NOMO-1 (cell line): ENCODE measurements around the gene ZNF48.
A peak's percentile ranks its signal among the peaks of the same experiment; 100 is the strongest.

Source experiments
- DNase-seq, 2 experiments: peaks; one replicate each; lab custom pipeline; 2025; ENCODE audit not compliant: unreplicated experiment in 2 of 2; lab: John Stamatoyannopoulos, UW

ZNF48 gene

GRCh38 chr16:30358577-30358936 is 36.7 kb upstream of the ZNF48 start:
- no peak for DNase-seq

GRCh38 chr16:30358990-30359870 is 36.0 kb upstream of the ZNF48 start:
- DNase-seq = no peak

DNA sequence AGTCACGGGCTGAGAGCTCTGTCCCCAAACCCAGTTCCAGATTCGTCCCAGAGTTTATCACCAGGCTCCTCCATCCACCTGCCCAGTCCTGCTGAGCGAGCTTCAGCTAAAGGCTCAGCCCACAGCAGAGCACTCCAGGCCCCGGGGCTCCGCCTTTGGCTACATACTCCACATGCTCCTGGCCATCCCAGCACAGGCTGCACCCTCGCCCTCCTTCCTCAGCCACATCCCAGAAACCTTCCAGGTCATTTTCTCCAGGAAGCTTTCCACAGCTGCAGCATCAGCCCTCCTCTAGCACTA is 35.4 kb upstream of the ZNF48 start:
- DNase-seq = no peak

- no peak for DNase-seq
Measured at GRCh38 chr16:30361180-30361579, 34.0 kb upstream of the ZNF48 start.

GRCh38 chr16:30365200-30365599 is 30.0 kb upstream of the ZNF48 start:
- DNase-seq = no peak

- DNase-seq = no peak
Measured at GRCh38 chr16:30366511-30366910, 28.7 kb upstream of the ZNF48 start.

GRCh38 chr16:30367349-30368009 is 27.7 kb upstream of the ZNF48 start:
- no peak for DNase-seq

DNA sequence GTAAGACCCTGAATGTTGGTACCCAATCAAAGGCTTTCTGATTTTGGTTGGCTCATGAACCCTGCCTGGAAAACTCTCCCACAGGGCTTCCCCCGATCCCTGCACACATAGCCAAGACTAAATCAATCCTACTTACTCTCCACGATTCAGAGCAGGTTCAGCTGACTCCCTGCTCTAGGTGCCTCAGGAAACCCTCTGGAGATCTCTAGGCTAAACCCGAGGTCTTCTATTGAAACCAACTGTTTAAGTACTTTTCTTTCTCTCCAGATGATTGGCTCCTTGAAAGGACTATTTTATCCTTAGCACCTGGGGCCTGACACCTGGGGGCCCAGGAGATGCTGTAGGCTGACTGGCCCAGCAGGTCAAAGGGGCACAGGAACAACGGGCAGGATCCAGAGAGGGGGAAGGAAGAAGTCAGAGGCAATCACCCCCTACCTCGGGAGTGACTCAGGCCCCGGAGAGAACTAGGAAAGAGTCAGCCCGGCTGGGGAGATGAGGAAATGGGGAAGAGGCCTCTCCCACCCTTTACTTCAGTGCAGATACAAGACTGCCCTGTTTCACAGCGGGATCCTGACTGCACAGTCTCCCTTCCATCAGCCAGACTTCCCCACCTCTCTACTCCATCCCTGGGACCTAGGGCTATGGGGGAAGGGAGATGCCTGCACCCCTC is 27.0 kb upstream of the ZNF48 start:
- DNase-seq = peak; percentile 66 to 69

DNA sequence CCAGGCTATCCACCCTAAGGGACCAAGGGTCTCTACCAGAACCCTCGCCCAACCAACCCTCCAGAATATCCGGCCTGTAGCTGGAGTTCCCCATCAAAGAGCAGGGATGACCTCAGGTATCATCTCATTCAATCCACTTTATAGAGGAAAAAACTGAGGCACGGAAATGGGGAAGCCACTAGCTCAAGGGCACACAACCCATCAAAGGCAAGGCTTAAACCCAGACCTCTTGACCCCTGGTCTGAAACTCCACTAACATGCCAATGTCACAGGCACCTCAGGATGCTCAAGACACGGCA is 26.5 kb upstream of the ZNF48 start:
- peak in 1 of 2 experiments; percentile 12 for DNase-seq

- DNase-seq = no peak
Measured at GRCh38 chr16:30369091-30369937, 25.9 kb upstream of the ZNF48 start.

DNA sequence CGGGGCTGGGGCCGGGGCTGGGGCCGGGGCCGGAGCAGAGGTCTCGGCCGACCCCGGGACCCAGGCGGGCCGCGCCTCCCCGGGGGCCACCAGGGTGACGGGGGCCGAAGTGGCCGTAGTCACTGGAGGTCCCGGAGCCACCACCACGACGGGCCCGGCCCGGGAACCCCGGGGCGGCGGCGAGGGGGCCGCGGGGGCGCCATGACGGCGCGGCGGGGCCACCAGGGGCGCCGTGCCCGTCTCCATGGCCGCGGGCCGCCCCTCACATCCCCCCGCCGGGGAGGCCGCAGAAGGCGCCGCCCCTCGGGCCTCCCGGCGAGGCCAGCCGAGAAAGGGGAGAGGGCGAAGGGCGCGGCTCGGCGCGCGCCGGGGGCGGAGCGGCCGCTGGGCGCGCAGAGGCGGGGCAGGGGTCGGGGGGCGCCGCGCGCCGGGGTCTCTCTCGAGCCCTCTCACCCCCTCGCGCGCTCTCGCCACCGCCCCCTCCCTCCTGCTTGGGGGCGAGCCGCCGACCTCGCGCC is 25.2 kb upstream of the ZNF48 start:
- DNase-seq = no peak

DNA sequence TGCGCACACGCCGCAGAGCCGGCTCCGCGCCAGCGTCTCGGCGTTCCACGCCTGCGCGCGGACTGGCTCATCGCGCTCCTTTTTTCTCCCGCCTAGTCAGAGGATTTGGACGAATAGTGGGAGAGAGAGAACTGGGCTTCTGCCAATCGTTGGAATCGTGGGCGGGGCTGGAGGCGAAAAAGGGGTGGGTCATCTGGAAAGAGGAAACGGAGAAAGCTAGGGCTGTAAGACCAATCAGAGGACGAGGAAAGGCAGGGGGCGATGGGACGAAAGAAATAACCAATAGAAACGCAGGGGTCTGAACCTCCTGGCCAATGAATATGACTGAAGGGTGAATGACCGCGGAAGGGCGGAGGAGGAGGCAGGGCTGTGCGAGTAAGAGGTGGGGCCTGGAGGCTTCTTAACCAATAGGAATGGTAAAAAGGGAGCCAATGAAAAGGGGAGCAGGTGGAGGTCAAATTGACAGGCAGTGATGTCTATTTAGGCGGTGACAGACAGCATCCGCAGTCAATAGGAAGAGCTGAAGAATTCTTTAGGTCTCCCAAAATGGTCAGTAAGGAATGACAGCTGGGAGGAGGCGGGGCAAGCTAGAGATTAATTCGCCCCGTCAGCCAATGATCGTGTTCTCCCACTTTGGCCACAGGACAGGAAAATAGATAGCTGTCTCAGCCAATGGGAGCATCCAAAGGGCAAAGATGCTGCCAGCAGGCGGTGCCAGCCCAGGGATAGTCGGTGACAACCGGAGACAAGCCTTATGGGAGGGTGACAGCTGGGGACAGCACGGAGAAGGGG is 24.6 kb upstream of the ZNF48 start, which contains the start of gene TBC1D10B:
TSS of gene TBC1D10B (minus strand) at position 39 of the 792 bp plus-strand sequence. CDS start 311 bp downstream, outside the sequence.
- peak; percentile 100 for DNase-seq

- DNase-seq = no peak
Measured at GRCh38 chr16:30371248-30371816, 23.9 kb upstream of the ZNF48 start.

DNA sequence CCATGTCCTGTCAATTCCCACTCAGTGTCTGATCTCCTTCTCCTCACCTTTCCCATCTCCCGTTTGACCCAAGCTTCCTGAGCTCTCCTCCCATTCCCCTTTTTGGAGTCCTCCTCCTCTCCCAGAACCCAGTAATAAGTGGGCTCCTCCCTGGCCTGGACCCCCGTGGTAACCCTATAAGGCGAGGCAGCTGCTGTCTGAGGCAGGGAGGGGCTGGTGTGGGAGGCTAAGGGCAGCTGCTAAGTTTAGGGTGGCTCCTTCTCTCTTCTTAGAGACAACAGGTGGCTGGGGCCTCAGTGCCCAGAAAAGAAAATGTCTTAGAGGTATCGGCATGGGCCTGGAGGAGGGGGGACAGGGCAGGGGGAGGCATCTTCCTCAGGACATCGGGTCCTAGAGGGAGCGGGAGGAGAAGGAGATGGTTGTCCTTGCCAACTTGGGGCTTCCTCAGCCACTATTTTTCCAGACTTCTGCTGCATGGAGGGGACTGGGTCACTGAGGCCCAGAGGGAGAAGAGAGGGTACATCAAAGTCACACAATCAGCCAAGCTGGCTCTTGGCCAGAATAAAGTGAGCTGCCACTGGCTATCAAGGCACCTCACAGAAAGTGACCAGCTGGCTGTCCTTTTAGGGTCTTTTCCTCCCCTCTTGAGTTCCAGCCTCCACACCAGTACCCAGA is 23.0 kb upstream of the ZNF48 start:
- no peak for DNase-seq

DNA sequence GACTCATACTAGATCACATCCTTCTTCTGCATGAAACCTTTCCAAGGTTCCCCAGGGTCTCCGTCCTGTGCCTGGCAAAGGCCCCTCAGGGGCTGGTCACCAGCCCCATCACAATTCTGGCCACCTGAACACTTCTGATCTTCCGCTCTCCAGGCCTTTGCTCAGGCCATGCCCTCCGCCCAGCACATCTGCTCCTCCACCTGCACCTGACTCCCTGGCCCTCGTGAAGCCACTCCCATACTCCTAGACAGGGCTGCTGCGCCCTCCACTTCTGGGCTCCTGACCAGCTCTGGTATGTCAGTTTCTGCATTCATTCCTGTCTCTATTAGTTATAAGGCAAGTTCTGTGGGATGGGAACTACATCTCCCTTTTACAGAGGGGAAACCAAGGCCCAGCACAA is 22.5 kb upstream of the ZNF48 start:
- DNase-seq = no peak

DNA sequence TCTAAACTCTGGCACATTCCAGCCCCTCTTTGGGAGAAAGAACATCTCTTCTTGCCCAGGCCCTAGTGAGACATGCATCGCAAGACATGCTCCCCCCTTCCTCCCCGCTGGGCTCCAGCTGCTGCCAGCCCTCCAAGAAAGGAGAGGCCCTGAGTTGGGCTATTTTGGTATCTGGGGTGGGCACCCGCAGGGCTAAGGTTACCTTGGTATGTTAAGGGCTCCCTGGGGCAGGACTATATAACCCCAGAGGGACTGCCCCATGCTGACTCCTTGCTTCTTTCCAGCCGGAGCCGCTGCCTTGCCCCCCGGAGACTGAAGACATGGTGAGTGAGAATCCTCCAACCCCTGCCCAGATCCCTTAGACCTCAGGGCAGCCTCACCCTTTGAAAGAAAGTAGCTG is 20.7 kb upstream of the ZNF48 start, which contains the start of gene MYL11:
TSS of gene MYL11 (plus strand) at position 265 of the 400 bp plus-strand sequence. CDS start at position 321, 56 bp downstream.
- no peak for DNase-seq

- no peak for DNase-seq
Measured at GRCh38 chr16:30375864-30376263, 19.4 kb upstream of the ZNF48 start.

- DNase-seq = no peak
Measured at GRCh38 chr16:30376461-30376902, 18.7 kb upstream of the ZNF48 start.
